GM04503 (cell line): Measurements from ENCODE around the gene KIAA0930.
"Not testable (repeated sequence)": the region's sequence is repeated elsewhere in the genome, so short reads cannot be mapped to it uniquely, and the experiment has no call there.

Experiments
- DNase-seq: peaks from one replicate; pipeline ENCODE4 v3.0.0-alpha.2; 2012; ENCODE audit warnings: low read depth

The KIAA0930 gene

DNA sequence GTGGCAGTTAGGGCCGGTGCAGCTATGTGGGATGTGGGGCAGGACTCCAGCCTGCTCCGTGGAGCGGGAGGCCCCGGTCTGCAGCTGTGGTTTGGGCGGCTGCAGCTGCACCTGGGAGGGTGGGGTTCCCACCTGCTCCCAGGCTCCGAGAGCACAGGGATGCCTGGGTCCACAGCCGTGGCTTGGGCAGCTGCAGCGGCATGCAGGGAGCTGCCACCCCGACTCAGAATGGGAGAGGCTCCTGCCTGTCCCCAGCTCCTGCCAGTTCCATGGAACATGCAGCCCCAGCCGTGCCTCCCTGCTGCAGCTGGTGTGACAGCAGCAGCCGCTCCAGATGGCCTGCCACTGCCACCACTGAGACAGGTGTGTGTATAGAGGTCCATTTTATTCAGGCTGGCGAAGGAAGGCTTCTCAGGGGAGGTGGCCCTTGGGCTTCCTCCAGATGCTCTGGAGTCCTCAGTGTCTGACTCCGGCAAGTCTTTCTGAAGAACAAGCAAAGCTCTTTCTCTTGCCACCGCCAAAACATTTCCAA, 22.3 kb upstream of the KIAA0930 start:
- no peak for DNase-seq

DNA sequence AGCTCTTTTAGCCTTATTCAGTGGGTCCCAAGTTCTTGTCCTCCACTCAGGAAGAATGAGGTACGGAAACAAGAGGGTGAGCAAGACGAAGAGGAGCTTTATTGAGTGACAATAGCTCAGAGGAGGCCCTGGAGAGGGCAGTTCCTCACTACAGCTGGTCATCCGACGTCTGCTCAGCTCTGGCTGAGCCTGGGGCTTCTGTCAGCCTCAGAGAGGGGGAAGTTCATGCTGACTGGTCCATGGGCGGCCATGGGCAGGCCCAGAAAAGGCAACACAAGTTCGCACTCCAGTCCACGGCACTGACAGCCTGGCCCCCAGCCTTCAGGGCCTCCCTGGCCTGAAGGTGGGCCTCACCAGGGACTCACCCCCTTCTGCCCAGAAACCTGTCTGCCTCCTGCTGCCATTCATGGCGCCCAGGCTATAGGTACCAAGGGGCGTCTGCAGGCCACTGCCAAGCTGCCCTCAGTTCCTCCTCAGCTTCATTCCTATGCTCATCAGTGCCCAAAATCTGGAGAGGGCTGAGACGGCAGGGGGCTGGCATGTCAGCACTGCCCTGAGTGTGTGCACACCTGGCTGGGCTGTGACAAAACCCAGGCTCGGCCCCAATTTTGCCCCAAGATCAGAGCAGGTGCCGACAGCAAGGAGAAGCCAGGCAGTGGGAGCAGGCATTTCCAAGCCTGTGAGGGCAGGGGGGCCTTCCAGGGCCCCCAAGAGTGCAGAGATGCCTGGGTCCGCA, 21.7 kb upstream of the KIAA0930 start:
- DNase-seq: no peak

DNA sequence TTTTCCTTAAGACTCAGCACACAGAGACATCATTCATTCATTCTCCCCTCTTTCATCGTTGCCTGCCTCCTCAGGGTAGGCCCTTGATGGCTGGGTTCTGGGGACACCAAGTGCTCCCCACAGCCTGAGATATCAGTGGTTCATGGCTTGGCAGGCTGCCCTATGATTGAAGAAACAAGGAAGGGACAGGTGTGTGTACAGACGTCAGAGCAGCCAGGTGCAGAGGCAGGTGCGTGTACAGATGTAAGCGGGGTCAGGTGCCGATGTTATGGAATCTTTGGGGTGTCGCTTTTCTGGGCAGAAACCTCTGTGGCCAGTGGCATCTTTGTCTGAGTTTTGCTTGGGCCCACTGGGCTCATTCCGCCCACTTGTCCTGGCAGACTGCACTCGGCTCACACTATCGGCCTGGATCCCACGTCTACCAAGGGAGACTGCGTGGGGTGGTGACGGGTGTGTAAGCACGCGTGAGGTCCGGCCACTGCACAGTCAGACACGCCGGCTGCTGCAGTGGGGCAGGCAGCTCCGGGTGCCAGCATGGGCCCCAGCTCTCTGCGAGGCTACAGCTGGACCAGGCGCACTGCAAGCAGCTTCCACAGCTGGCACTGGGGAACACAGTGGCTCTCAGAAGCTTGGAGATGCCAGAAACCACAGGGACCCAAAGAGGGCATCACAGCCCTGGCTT, 20.9 kb upstream of the KIAA0930 start:
- DNase-seq: no peak

DNA sequence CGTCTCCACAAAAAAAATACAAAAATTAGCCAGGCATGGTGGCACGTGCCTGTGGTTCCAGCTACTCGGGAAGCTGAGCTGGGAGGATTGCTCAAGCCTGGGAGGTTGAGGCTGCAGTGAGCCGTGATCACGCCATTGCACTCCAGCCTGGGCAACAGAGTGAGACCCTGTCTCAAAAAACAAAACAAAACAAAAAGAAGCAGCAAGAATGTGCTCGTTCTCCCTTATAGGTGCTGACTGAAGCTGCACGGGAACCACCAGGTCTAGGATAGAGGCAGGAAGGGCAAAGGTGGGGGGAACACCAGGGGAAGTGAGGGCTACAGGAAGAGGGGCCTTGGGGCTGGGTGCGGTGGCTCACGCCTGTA, 19.7 kb upstream of the KIAA0930 start:
- DNase-seq: not testable (repeated sequence)

DNA sequence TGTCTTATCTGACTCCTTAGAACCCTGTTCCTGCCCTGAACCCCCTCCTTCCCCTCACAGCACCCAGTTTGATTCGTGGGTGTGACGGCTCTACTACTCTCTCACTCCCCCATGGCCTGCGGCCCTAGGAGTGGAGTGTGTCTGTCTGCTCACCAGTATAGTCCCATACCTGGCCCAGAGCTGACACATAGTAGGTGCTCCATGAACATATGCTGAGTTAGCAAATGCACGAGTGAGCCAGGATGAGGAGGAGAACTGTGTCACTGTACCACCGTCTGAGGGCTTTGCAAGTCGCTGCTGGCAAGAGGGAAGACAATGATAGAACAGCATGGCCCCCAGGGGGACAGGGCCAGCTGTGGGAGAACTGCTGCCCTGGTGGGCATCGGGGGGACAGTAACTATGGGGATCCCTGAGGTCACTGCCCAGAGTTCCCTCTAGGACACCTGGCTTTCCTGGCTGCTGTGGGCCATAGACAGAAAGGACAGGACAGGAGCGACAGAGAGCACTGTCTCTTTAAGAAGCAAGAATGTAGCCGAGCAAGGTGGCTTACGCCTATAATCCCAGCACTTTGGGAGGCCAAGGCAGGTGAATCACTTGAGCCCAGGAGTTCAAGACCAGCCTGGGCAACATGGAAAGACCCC, 19.2 kb upstream of the KIAA0930 start:
- DNase-seq: no peak

DNA sequence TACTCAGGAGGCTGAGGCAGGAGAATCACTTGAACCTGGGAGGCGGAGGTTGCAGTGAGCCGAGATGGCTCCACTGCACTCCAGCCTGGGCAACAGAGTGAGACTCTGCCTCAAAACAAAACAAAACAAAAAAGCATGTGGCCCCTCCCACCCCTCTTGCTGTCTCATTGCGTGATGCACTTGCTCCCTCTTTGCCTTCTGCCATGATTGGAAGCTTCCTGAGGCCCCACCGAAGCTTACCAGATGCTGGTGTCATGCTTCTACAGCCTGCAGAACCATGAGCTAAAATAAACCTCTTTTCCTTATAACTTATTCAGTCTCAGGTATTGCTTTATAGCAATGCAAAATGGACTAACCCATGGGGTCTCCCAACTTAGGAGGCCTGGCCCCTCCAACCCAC, 17.2 kb upstream of the KIAA0930 start:
- DNase-seq: not testable (repeated sequence)

DNA sequence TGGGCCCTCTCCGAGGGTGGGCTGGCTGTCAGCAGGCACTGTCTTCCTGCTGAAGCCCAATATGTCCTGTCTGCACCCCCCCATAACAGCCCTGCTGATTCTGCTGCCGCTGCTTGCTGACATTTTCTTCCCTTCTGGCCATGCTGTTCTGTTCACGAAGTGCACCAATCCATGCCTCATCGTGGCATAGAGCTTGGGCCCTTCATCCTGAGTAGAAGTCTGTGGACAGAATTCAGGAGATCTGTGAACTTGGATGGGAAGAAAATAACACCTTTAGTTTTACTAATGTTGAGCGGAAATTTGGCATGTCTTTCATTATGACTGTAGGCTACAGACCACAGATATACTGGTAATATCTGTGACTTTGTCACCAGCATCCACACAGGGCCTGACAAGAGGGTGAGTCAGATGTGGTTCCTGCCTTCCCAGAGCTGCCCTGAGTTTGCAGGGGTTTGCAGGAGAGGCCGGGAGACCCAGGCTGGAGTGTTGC, 14.1 kb upstream of the KIAA0930 start:
- DNase-seq: no peak

DNA sequence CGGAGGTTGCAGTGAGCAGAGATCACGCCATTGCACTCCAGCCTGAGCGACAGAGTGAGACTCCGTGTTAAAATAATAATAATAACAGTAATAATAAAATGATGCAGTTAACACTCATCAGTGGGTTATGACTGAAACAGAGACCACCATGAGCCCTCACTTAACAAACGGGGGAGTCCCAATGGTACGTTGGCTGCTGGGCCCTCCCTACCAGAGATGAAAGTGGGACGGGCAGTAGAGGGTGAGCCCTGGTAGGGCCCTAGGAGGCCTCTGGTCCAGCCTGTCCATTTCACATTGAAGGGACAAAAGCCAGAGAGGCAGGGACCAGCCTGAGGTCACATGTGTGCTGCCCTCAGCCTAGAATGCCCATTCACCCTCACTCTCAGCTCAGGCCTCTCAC, 13.7 kb upstream of the KIAA0930 start:
- no peak for DNase-seq

DNA sequence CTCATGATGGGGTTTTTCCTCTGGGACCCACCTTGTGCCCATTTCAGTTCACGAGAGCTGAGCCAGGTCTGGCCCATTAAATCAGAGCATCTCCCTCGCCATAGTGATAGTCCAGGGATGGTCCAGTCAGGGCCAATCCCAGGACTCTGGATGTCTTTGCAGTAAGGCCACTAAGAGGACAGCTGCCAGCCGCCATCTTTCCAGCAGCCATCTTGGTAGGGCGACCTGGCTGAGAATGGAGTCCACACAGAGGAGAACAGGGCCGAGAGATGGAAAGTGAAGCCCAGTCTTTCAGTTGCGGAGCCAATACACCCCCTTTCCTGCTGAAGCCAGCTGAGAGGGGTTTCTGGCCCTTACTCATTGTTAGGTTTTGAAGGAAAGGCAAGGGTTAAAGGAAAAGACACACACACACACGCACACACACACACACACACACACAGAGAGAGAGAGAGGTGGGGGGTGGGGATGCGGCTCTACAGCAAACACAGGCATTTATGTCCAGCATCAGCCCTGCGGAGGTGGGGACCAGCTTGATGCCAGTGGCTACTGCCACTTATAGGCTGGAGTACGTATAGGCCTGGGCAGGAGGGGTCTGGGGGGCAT, 12.4 kb upstream of the KIAA0930 start:
- no peak for DNase-seq

DNA sequence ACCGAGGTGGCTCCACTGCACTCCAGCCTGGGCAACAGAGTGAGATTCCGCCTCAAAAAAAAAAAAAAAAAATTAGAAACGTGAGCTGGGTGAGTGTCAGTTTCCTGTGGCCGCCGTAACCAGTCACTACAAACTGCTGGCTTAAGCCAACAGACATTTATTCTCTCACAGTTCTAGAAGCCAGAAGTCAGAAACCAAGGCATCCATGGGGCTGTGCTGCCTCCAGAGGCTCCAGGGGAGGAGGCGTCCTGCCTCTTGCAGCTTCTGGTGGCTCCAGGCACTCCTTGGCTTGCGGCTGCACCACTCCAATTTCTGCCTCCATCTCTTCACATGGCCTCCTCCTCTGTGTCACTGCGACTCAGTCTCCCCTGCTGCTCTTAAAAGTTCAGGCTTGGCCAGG, 11.1 kb upstream of the KIAA0930 start:
- no peak for DNase-seq

DNA sequence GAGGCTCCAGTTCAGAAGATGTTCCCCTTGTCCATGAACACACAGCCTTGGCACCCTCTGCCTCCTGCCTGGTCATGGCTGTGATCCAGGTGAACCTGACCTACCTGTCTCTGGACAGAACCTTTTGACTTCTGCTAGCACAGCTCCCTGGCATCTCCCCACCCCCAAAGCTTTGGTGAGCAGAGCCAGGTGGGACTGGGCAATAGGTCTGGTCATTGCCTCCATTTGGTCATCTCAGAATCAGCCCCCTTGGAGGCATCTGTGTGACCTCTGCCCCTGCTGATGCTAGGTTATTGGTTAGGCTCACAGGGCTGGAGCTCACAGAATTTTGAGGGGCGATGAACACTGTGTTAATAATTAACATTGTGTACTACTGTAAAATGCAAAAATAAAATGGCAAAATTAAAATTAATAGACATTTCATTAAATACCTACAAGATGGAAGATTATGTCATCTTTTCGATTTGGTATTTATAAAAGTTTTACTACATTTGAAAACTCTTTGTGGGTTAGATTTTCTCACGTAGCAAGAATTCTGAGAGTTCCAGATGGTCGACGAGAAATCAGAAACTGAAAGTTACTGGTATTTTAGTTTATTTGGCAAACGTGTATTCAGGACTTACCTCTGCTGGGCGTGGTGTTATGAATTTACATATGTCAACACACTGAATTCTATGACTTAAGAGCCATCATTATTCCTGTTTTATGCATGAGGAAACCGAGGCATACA, 8.3 kb upstream of the KIAA0930 start:
- no peak for DNase-seq

DNA sequence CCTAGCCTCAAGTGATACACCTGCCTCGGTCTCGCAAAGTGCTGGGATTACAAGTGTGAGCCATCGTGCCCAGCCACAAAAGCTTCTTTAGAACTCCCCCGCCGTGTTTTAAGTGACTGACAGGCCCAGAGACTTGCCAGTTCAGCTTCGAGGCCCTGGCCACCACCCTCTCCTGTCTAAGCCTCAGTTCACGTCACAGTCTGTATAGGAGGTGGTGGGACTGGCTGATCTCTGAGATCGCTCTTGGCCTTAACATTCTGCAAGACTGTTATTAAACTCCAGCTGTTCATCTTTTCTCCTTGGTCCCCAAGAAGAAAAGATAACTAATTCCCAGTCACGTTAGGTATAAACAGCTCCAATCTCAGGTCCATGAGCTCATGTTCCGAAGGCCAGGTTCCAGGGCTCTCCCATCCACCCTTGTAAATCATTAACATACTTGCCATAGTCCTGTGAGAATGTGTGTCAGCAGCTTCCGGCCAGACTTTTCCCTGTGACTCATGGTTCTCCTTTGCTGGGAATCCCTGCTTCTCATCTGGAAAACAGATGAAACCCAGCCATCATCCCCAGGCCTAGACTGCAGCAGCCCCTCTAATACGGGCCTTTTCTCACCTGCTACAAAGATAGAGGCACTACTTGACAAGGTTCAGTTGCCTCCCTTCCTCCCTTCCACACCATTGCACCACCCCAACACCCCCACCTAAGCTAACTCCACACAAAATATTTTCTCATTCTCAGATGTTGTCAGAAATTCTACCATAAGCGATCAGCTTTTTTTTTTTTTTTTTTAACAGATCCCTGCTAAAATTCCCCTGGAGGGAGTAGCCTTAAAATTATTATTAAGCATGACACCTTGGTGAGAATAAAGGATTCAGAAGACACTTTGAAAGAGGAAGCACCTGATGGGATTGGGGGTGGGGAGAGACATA, 5.6 kb upstream of the KIAA0930 start:
- DNase-seq: peak; percentile 92

DNA sequence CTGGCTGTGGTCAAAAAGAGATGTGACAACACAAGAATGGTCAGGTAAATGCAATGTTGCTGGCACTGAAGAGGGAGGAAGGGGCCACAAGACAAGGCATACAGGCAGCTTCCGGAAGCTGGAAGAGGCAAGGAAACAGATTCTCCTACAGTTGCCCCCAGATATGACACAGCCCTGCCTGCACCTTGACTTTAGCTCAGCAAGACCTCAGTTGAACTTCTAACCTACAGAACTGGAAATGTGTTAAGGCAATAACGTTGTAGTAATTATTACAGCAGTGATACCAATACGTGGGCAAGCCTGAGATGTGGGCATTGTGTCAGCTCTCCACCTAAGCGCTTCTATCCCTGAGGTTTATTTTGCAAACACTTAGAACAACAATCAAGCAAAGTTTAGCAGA, 4.2 kb upstream of the KIAA0930 start:
- DNase-seq: no peak

DNA sequence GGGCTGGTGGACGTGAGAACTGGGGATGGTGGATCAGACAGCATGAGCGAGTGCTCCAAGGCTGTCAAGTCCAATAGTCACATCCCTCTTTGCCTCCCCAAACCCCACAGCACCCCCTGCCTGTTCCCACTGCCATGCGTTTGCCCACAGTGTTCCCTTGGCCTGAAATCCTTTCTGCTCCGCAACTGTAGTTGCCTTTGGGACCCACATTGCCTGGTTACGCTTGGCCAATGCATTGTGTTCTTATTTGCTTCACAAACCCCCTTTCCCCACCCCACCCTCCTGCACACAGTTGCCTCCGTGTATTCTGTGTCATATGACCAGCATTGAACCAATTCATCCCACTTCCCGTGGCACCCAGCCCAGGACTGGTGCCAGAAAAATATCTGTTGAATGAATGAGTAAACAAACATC, 2.1 kb upstream of the KIAA0930 start:
- no peak for DNase-seq

DNA sequence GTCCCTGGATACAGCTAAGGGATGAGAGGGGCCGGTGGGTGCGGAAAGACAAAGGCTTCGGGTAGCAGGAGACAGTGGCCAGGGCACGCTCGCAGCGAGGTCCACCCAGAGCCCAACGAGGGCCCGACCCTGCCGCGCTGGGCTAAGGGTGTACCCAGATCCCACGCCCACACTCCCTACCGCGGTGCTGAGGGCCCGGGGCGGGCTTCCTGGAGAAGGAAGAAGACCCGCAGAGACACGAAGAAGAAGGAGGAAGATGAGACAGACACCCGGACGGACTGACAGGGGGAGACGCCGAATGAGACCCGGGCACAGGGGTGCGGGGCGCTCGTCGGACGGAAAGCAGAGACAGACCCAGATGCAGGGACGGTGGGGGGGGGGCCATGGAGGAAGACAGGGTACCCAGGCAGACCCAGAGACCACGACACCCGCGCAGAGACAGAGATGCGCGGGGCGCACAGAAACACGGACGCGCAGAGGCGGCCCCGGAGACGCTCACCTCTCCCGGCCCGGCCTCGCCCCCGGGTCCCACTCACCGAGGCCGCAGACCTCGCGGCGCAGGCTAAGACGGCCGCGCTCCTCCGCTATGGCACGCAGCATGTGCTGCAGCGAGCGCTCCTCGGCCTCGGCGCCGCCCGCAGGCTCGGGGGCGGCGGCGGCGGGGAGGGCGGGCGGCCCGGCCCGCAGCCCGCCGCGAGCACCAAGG, 437 bp downstream of the KIAA0930 start:
- no peak for DNase-seq

DNA sequence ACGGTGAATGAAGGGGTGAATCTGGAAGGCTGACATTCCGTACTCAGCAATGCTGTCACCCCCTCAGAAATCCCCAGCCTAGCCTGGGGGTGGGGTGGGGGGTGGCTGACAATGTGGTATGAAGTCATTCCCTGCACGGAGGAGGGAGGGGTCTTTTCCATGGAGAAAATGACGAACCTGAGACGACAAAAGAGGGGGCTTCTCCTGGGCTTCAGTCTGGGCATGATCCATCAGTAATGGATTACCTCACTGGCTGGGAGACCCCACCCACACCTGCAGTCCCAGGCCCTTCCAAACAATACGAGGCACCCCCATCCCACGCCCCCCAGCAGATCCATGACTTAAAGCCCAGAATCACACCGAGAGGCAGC, 1.0 kb downstream of the KIAA0930 start:
- no peak for DNase-seq

DNA sequence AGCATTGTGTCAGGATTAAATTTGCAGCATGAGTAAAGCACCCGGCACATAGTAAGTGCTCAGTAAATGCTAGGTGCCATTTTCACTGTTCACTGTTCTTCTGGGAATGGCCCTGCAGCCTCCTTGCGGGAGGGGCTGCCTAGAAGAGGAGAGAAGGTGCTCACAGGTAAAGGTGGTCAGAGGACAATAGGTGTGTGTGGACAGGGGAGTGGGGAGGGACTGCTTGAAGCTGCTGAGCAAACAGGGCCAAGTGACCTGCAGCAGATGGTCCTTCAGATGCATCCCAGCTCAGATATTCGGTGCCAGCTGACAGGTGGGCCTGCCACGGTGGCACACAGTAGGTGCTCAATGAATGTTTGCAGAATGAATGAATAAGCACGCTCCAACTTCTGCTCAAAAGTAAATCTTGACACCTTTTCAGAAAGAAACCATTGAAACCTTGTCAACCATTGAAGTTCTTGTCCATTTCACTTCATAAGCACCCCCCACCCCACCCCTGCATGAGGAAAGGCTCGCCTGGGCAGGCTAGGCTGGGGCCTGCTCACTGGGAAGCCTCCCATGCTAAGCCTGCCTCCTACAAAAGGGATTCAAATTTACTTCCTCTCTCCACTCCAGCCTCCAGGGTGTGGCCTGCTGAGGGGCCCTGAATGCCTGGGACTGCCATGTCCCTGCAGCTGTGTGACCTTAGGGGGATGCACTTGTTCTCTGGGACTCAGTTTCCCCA, 1.6 kb downstream of the KIAA0930 start:
- no peak for DNase-seq

DNA sequence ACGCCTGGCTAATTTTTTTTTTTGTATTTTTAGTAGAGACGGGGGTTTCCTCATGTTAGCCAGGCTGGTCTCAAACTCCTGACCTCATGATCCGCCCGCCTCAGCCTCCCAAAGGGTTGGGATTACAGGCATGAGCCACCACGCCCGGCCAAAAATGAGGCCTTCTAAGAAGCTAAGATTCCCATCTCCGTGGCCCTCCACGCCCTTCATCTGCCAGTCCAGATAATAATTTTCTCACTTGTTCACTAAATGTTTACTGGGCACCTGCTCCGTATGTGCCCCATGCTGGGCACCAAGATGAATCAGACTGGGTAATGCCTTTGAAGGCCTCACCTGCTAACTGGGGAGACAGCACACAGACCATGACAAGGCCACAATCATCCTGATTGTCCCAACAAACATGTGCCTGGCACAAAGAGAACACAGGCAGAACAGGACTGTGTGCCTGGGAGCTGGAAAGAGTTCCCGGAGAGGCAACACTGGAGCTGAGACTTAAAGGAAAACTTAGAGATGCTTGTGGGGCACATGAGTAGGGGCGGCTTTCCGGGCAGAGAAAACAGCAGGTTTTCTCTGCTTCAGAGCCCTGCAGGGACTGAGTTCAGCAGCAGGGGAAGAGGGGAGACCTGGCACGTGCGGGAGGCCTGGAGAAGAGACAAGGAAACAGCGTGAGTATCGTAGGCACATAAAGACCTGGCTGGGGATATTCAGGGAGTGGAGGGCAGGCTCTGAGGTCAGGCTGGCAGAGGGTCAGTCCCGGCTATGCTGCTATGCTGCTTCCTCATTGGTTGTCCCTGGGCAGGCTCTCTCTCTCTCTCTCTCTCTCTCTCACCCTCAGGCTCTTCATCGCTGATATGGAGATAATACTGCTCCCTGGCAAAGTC, 2.4 kb downstream of the KIAA0930 start:
- DNase-seq: no peak
